Chondrocyte (in vitro differentiated cells): Measurements from ENCODE around the gene NPAS4. TPM values are rescaled to one million over a fixed set of nuclear protein-coding genes. Genes with fewer than 3 reads are reported as not detected.
"Not testable (repeated sequence)": the region's sequence is repeated elsewhere in the genome, so short reads cannot be mapped to it uniquely, and the experiment has no call there.

ENCODE experiments used
- DNase-seq: peaks from one replicate; pipeline ENCODE4 v3.0.0; 2021; ENCODE audit warnings: mixed read lengths, low spot score
- H3K27ac Mint-ChIP-seq: one replicate; pipeline ENCODE4 v1.8.0; 2021; ENCODE audit warnings: mild to moderate bottlenecking, moderate library complexity, mixed read lengths; ENCODE audit not compliant: unreplicated experiment
- H3K27me3 Mint-ChIP-seq: 2 replicates; pipeline ENCODE4 v1.8.0; 2021; ENCODE audit warnings: low read depth, mixed read lengths
- H3K36me3 Mint-ChIP-seq: 2 replicates; pipeline ENCODE4 v1.8.0; 2021; ENCODE audit warnings: low read depth, mixed read lengths
- H3K4me1 Mint-ChIP-seq: 2 replicates; pipeline ENCODE4 v1.8.0; 2021; ENCODE audit warnings: low read depth, mild to moderate bottlenecking, mixed read lengths
- H3K4me3 Mint-ChIP-seq: one replicate; pipeline ENCODE4 v1.8.0; 2021; ENCODE audit warnings: mild to moderate bottlenecking, moderate library complexity, mixed read lengths; ENCODE audit not compliant: unreplicated experiment
- H3K9me3 Mint-ChIP-seq: 2 replicates; pipeline ENCODE4 v1.8.0; 2021; ENCODE audit warnings: low read depth, mixed read lengths
- long read RNA-seq: library from polyadenylated mRNA; stranded (forward); transcript quantifications from one replicate; pipeline ENCODE4 v2.0.0, GENCODE V29; 2021
- total RNA-seq: library from RNA; stranded (reverse); gene quantifications from 3 replicates; pipeline ENCODE4 v1.2.1, GENCODE V29; 2021
- TF ChIP-seq, protein P1 (sequence below): fragments of 200-600 bp; sonication (generic); IDR thresholded peaks from 2 replicates; pipeline ENCODE4 v1.5.0; 2021; ENCODE audit warnings: antibody characterized with exemption, mild to moderate bottlenecking, moderate library complexity

Gene NPAS4
- total RNA-seq: 0.60 to 1.7 TPM (median 1.2 TPM) in 3 replicates
- long read RNA-seq: 0 reads

DNA sequence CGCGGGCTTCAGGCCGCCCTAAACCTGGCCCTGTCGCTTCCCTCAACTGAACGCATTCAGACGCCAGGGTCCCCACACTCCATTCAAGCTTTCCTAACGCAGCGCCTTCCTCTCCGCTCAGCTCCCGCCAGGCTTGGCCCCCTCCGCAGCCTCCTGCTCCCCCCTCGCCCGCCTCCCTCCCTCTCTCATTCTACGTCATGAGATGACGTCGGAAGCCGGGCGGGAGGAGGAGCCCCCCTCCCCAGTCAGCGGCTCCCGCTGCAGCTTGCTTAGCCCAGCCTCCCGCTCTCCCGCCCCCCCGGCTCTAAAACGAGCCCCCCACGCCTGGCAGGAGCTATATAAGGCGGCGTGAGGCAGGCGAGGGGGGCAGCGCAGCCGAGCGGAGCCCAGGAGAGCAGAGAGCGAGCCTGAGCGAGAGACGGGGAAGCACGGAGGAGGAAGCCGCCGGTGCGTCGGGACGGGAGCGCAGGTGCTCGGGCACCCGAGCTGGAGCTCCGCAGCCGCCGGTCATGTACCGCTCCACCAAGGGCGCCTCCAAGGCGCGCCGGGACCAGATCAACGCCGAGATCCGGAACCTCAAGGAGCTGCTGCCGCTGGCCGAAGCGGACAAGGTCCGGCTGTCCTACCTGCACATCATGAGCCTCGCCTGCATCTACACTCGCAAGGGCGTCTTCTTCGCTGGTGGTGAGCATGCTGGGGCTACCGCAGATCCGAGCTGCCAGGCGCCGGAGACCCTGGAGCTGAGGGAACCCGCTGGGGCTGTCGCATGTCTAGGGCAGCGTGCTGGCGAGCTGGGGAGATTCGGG lies at the start of gene NPAS4:
NPAS4 (plus strand) TSS at position 365 of the 806 bp plus-strand sequence; CDS start at position 510, 145 bp downstream.
- no peak within 1 kb of the TSS for H3K27ac Mint-ChIP-seq
- DNase-seq: no peak
- H3K4me3 Mint-ChIP-seq: no peak within 1 kb of the TSS
- TF ChIP-seq, protein P1, sequence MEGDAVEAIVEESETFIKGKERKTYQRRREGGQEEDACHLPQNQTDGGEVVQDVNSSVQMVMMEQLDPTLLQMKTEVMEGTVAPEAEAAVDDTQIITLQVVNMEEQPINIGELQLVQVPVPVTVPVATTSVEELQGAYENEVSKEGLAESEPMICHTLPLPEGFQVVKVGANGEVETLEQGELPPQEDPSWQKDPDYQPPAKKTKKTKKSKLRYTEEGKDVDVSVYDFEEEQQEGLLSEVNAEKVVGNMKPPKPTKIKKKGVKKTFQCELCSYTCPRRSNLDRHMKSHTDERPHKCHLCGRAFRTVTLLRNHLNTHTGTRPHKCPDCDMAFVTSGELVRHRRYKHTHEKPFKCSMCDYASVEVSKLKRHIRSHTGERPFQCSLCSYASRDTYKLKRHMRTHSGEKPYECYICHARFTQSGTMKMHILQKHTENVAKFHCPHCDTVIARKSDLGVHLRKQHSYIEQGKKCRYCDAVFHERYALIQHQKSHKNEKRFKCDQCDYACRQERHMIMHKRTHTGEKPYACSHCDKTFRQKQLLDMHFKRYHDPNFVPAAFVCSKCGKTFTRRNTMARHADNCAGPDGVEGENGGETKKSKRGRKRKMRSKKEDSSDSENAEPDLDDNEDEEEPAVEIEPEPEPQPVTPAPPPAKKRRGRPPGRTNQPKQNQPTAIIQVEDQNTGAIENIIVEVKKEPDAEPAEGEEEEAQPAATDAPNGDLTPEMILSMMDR: no peak
- H3K9me3 Mint-ChIP-seq: no peaks in the 10 kb centered on the region
- peaks cover 32% of the 10 kb centered on the region for H3K4me1 Mint-ChIP-seq
- H3K36me3 Mint-ChIP-seq: peaks cover 13% of the 10 kb centered on the region
- H3K27me3 Mint-ChIP-seq: peaks cover 6% of the 10 kb centered on the region

DNA sequence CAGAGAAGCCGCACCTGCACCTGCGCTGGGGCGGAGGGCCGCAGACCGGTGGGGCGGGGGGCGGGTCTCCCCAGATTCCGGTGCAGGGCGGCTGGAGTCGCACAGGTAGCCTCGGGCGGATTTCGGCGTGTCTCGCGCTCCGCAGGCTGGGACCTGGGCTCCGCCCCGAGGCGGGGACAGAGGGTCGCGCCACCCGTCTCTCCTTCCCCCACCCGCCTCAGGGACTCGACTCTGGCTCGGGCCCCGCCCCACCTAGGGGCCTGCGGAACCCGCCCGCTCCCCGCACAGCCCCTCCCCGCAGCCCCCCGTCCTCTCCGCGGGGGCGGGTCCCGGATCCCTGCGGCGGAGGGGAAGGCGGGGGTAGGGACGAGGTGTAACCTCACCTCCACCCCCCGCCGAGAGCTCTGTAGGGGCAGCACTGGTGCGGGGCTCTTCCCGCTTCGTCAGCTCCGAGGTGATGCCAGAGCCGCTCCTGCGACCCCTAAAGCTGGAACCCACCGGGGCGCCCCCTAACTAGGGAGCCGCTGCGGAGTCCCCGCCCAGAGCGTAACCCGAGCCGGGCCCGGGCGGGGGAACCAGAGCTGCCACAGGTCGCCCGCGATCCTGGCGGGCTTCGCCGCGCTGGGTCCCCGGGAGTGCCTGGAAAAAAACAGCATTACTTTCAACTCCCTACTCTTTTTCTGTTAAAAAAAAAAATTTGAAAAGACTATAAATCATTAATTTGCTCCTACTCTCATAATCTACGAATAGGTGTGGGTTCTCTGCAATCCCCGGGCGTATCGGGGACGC lies 49.0 kb upstream of the NPAS4 start, which contains the start of gene SLC29A2:
SLC29A2 (minus strand) TSS at position 134 of the 789 bp plus-strand sequence. CDS start 169 bp downstream, outside the sequence.
- no peaks in the 10 kb centered on the region for H3K9me3 Mint-ChIP-seq
- no peaks in the 10 kb centered on the region for H3K27me3 Mint-ChIP-seq
- H3K36me3 Mint-ChIP-seq: peaks cover 2% of the 10 kb centered on the region
- peak within 1 kb of the TSS; percentile 62 for H3K27ac Mint-ChIP-seq
- TF ChIP-seq, protein P1: no peak
- peak within 1 kb of the TSS; percentile 78 for H3K4me3 Mint-ChIP-seq
- peaks cover 24% of the 10 kb centered on the region for H3K4me1 Mint-ChIP-seq
- DNase-seq: no peak

DNA sequence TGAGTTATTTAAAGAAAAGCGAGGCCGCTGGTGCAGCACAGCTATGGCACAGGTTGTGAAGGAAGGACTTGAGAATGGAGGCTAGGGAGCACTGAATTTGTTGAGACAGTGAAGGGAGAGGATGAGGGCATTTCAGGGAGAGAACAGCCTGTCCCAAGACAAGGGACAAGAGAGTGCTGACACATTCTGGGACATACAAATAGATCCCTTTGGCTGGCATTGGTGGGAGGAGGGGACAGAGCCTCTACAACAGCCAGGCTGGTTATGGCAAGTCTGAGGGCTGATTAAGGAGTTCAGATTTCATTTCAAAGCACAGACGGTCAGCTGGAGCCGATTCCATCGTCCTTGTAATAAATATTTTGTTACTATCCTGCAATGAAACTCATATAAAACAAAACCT lies 47.6 kb upstream of the NPAS4 start:
- Mint-ChIP-seq H3K4me3 (no peak overlapping the region), H3K36me3 (no peaks in the 10 kb centered on the region), H3K27me3 (no peaks in the 10 kb centered on the region), H3K27ac (peak overlapping the region; percentile 6), H3K9me3 (no peaks in the 10 kb centered on the region), H3K4me1 (peaks cover 24% of the 10 kb centered on the region)
- TF ChIP-seq, protein P1: no peak
- DNase-seq: no peak

DNA sequence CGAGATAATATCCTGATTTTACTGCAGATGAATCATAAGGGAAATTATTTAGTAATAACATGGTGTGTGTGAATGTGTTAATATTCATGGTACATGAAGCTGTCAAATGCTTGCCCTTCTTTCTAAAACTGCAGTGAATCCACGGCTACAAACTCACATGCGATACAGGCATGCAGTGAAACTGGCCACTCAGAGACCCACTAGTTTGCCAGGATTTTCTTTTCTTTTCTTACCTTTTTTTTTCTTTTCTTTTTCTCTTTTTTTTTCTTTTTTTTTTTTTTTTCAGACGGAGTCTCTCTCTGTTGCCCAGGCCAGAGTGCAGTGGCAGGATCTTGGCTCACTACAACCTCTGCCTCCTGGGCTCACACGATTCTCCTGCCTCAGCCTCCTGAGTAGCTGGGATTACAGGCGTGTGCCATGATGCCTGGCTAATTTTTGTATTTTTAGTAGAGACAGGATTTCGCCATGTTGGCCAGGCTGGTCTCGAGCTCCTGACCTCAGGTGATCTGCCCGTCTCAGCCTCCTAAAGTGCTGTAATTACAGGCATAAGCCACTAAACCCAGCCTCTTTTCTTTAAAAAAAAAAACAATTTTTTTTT lies 47.0 kb upstream of the NPAS4 start:
- H3K27ac Mint-ChIP-seq, DNase-seq, H3K27me3 Mint-ChIP-seq, H3K4me3 Mint-ChIP-seq, H3K9me3 Mint-ChIP-seq, H3K36me3 Mint-ChIP-seq: not testable (repeated sequence)
- peaks cover 24% of the 10 kb centered on the region for H3K4me1 Mint-ChIP-seq

DNA sequence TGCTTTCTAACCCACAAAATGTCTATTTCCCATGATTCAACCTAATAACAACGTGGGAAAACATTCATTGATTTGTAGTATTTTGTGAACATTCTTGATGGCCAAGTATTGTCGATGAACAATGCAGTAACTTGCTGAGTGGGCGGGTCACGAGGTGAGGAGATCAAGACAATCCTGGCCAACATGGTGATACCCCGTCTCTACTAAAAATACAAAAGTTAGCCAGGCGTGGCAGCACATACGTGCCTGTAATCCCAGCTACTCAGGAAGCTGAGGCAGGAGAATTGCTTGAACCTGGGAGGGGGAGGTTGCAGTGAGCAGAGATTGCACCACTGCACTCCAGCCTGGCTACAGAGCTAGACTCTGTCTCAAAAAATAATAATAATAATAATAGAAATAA lies 40.6 kb upstream of the NPAS4 start:
- H3K9me3 Mint-ChIP-seq, H3K27me3 Mint-ChIP-seq, H3K27ac Mint-ChIP-seq, H3K4me1 Mint-ChIP-seq, H3K36me3 Mint-ChIP-seq, H3K4me3 Mint-ChIP-seq, DNase-seq: not testable (repeated sequence)

DNA sequence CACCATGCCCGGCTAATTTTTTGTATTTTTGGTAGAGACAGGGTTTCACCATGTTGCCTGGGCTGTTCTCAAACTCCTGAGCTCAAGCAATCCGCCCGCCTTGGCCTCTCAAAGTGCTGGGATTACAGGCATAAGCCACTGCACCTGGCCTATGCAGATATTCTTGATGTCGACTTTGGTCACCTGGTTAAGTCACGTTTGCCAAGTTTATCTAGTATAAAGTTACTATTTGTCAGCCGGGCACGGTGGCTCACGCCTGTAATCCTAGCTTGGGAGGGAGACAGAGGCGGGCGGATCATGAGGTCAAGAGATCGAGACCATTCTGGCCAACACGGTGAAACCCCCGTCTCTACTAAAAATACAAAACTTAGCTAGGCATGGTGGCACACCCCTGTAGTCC lies 36.5 kb upstream of the NPAS4 start:
- DNase-seq, H3K36me3 Mint-ChIP-seq, H3K27me3 Mint-ChIP-seq, H3K4me3 Mint-ChIP-seq, H3K4me1 Mint-ChIP-seq, H3K9me3 Mint-ChIP-seq, H3K27ac Mint-ChIP-seq: not testable (repeated sequence)
